Activated gamma-delta T cell (primary cell): ENCODE results near the gene C1QTNF8.

Experiments
- DNase-seq: peaks from one replicate; lab custom pipeline; 2025; lab: John Stamatoyannopoulos, UW

Gene C1QTNF8

DNA sequence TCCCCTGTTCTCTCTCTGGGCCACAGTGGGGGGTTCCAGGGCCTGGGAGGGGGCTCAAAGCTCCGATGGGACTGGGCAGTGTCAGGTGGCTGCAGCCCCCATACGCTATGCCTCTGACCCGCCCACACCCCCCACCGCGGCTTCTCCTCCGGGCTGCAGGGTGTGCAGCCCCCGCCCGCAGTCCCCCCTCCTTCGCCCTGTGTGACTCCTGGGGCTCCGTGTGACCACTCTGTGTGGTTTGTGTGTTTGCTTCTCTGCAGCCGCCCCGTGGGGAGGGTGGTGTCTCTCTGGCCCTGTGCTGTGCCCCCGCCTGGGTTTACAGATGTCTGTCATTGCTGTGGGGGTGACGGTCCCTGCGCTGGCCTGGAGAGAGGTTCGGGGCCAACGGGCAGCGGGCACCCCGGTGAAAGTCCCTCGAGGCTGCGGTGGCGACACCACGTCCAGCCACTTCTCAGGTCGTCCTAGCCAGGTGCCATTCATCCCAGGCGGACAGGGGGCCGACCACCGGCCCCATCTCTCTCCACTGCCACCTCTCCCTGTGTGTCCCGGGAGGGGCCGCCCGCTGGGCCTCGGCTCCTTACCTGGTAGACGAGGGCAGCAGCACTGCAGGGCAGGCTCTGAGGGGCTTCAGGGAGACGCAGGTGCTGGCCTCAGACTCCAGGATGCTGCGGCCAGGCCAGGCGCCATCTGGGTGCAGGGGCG is 18.0 kb downstream of the C1QTNF8 start:
- DNase-seq = no peak

DNA sequence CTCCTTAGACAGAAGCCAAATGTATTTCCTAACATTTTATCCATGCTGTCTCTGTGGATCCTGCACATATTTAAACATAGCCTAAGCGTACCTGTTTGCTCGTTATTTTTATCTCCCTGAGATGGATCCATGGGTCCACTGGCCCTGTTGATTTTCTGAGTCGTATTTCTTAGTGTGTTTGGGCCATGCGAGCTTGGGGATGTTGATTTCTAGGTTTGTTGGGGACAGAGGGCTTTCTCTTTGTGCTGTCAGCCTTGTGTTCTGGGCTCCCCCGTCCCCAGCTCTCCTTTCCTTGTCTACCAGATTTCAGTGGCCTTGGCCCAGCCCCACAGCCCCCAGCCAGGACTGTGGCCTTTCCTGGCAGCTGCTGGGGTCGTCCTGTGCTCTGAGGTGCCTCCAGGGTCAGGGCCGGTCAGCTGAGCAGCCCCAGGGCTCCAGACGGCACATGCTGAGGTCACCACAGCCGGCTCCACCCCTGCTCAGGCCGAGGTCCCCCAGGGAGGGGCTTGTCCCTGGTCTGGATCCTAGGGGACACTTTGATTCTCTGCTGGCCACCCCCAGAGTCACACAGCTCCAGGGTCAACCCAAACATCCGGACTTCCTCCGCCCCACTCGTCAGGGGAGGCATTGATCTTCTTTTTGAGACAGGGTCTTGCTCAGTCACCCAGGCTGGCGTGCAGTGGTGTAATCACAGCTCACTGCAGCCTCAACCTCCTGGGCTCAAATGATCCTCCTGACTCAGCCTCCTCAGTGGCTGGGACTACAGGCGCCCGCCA is 19.1 kb downstream of the C1QTNF8 start:
- DNase-seq = no peak

DNA sequence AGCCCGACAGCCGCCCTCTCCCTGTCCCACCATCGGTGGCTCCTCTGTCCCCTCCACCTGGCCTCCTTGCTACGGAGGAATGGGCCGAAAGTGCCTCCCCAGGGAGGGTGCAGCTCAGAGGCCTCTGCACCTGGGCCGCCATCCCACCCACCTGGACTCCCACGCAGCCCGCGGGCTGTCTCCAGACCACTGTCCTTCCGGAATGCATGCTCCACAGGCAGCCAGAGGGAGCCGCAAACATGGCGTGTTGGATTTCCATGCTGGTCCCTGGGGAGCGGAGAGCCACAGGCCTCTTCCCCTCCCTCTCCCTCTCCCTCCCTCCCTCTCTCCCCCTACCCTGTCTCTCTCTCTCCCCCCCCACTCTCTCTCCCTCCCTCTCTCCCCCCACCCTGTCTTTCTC is 20.5 kb downstream of the C1QTNF8 start:
- no peak for DNase-seq

DNA sequence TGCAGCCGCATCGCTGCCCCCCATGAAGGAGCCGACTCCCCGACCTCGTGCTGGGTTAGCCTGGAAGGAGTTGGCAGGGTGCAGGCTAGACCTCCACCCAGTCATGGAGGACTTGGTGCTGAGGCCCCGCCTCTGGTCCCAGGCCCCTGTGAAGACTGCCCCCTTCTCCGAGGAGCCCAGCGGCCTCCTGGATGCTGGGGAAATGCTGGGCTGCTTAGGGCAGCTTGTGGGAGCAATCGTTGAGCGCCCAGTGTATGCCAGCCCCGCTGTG is 21.7 kb downstream of the C1QTNF8 start:
- DNase-seq = no peak

DNA sequence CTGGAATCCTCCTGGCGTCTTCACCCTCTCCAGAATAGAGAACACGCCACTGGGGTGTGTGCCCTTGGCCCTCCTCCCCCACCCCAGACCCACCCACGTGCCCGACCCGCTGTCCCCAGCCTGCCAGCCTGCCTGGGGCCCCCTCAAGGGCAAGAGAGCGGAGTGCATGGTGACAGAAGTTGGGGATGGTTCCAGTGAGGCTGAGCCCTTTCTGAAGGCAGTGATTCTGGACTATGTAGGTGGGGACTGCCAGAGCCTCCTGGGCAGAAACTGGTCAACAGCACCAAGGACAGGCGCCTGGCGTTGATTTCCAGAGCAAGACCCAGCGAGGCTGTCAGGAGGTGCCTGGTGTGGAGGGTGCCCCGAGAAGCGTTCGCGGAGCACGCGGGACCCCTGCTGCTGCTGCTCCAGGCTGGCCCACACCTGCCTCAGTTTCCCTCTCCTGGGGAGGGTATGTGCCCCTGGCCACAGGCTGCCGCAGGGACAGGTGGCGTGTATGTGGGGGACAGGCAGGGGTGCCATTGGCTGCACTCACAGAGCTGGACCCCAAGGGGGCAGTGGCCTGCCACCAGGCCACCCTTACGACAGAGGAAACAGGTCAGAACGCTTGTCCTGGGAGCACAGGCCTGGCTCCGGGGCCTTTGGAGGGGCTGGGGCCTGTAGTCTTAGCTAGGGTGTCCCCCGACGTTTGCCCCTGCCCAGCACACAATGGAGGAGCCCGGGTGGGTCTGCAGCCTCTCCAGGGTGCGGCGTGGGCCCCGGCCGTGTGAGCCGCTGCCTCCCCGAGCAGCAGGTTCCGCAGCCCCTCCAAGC is 22.3 kb downstream of the C1QTNF8 start:
- no peak for DNase-seq

DNA sequence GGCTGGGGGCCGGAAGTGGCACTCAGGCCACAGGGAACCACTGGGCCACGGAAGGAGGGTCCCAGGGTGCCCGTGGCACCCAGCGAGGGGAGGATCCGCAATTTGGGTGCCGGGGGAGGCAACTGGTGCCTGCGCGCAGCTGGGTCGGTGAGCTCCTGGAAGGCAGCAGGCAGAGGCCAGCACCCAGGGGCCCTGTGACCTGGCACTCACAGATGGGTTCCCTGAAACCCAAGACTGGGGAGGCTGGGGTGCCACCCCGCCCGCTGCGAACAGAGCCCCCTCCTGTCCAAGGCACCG is 22.8 kb downstream of the C1QTNF8 start:
- no peak for DNase-seq

DNA sequence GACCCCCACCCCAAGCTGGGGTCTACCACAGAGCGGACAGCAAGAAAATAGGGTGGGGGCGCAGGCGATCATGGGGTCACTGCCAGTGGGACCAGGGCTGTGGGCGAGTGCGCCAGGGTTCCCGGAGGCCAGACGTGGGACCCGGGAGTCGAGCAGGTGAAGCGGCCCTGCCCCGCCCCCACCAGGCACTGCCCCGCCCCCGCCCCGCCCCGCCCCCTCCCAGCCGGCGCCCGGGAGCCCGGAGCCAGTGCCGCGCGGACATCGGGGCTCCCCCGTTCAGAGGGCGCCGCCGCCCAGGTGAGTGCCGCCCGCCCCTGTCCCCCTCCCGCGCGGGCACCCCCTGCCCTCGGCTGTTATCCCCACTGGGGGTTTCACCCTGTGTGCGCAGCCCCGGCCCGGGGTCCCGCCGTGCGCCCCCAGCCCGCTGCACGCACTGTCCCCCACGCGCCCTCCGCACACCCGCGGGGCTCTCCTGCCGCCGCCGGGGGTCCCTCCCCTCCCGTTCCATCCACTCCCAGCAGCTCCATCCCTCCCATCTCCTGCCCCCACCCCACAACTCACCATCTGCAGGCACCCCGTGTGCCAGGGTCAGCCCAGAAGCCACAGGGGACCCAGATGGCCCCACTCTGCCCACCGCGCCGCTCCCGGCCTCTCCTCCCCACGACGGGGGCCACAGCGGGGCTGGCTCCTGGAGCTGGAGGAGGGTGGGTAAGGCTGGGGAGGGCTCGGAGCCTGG is 23.4 kb downstream of the C1QTNF8 start, which contains the start of gene SSTR5:
Gene SSTR5, plus strand, starts transcription at position 222 of the 736 bp plus-strand sequence. CDS start 6,122 bp downstream, outside the sequence.
- DNase-seq = no peak

DNA sequence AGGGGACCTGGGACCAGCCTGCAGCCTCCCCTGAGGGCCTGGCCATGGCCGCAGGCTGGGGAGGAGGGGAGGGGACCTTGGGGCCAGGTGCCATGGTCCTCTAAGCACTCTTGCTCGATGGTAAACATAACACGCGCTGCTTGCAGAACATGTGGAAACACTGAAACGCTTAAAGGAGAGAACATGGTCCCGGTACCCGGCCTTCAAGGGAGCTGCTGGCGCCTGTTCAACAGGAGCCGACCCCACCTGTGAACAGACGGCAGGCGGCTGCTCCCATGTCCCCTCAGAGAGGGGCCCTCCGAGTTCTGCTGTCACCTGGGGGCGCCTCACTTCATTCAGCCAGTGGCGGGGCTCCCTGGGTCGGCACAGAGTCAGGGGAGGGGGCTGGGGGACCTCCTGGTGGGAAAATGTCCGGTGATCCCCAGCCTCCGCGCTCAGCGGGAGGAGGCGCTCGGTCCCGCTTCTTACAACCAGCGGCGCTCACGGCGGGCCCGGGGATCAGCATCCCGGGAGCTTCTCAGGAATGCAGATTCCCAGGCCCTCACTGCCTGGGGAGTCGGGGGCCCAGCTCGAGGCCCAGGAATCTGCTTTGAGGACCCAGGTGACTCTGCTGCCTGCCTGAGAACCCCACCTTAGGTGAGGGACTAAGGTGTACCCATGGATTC is 24.4 kb downstream of the C1QTNF8 start:
- no peak for DNase-seq

DNA sequence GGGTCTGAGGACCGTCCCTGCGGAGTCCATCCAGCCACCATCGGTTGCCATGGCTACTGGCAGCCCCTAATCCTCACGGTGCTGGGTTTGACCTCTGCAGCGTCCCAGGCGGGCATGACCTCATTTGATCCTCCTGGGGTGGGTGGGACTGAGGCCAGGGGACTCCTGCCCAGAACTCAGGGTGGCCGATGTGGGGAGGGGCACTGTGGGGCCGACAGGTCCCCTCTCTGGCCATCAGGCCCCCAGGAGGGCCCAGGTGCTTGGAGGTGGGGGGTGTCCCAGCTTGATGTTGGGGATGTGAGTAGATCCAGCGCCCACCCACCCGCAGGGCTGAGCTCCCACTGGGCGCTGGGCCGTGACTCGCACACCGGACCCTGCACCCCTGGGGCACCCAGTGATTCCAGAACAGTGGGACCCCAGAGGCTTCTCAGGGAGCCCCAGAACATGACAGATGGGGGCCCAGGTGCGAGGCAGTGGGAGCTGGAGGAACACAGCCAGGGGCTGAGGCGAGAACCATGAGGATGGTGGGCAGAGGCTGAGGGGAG is 25.1 kb downstream of the C1QTNF8 start:
- DNase-seq = no peak

DNA sequence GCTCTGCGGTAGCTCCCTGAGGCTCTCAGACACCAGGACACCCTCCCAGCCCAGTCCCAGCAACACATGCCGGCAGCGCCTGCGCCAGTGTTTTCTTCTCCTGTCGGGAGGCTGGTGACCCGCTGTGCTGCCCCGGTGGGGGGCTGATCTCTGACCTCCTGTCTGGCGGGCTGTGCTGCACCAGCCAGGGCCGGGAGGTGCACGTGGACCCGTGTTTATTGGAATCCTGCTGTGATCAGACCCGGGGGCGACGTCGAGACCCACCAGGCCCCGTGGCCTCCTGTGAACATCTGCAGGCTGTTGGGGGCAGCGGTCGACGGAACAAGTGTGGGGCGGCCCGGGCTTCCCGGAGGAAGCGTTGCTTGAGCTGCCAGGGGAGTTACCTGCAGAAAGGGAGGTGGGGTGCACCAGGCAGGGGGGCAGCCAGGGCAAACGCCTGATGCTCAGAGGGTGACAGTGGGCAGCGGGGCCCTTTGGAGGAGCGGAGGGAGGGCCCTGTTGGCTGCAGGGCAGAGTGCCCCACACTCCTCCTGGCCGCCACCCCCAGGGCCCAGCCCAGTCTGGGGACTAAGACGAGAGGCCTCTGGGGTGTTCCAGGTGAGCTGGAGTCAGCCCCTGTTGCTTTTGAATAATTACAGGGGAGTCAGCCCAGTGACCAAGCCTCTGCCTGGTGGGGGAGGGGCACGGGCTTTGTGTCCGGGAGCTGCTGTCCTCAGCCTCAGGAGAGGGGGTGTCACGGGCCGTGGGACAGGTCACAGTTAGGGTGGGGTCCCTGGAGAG is 25.8 kb downstream of the C1QTNF8 start:
- no peak for DNase-seq

DNA sequence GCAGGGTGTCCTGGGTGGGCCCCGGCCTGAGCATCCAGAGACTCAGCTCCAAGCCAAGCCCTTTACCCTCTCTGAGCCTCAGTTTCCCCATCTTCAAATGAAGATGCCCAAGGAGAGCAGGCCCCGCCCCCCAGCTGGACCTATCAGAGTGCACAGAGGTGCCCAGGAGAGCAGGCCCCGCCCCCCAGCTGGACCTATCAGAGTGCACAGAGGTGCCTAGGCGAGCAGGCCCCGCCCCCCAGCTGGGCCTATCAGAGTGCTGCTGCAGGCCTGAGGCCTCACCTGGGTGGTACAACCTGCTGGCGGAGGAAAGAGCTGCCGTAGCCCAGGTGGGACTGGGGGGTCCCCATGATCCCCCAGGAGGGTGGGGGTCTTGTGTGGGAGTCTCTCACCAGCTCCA is 26.9 kb downstream of the C1QTNF8 start:
- no peak for DNase-seq

DNA sequence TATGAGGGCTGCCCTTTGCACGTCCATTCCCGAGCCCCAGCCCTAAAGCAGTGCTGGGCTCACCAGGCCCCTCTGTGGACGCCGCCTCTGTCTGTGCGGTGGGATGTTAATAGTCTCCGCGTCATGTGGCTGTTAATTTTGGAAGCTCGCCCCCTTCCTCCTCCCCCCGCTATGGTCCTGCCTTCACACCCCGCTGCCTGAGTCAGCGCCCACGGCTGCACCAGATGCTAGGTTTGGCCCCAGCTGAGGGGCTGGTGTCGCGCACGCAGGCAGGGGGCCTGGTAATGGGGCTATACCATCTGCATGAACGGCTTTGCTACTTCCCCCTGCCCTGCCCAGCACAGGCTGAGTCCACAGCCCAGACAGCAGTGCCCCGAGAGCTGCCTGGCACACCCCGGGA is 27.6 kb downstream of the C1QTNF8 start:
- no peak for DNase-seq

DNA sequence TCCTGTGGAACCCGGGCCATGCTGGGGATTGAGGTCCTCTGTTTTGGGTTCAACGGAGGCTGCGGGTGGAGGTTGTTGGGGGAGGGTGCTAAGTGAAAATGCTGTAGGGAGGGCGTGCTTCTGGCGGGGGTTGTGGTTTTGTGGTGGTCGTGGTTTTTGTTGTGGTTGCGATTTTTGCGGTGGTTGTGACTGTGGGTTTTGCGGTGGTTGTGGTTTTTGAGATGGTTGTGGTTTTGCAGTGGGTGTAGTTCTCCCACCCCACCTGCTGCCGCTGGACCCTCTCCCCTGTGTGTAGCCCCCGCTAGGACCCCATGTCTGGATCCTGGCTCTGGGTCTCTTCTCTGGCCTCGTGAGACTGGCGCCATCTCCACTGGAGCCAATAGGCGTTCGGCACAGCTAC is 28.4 kb downstream of the C1QTNF8 start:
- no peak for DNase-seq

DNA sequence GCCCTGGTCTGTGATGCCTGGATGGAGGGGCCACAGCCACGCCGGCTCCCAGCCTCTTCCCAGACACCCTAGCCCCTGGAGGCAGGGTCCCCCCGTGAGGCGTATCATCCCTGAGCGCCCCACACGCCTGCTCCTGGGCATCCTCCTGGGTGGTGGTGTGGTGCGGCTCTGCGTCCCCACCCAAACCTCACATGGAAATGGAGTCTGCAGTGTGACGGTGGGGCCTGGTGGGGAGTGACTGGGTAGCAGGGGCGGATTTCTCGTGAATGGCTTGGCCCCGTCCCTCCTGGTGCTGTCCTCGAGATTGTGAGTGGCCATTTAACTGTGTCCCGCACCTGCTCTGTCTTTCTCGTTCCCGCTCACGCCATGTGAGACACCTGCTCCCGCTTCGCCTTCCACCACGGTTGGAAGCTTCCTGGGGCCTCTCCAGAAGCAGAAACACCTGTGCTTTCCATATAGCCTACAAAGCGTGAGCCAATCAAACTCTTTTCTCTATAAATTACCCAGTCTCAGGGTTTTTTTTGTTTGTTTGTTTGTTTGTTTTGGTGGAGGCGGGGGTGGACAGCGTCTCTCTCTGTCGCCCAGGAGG is 29.4 kb downstream of the C1QTNF8 start:
- no peak for DNase-seq

DNA sequence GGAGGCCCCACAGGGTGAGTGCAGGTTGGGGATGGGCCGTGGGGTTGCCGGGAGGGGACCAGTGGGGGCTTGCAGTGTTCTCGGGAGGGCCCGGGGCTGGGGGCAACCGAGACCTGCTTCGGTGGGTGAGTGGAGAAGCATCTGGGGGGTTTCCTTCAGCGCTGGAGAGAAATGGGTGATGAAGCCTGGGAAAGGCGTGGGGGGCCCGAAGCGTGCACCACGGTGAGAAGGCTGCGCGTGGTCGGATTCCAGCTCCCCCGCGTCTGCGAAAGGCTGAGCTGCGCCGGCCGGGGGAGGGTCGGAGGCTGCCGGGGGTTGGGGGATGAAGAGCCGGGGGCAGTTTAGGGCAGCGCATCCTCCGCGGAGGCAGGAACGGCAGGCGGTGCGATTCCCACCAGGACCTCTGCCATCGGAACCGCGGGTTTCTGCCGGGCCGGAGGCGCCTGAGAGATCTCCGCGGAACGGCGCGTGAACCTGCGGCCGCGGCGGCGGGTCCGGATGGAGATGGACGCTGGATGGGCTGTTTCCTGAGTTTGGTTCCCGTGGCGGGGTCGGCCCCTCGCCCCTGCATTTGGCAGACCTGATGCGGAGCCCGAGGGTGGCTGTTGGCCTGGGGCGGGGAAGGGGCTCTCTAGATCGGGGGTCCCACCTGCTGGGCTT is 30.4 kb downstream of the C1QTNF8 start:
- no peak for DNase-seq

DNA sequence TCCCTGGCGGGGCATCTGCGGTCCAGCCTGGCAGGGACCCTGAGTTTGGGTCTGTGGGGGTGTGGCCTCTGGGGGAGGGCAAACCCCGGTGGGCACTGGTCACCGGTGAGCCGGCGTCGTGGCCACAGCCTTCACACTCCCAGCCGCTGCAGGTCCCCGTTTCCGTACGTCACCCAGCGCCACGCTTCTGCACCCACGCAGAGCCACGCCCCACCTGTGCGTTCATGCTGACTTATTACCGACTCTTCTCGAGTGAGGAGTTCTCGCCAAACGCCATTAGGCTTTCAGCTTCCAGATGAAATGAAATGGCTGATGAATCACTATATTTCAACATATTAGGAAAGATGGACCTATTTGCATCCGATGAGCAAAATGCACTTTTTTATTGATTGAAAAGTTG is 32.3 kb downstream of the C1QTNF8 start:
- DNase-seq = no peak

DNA sequence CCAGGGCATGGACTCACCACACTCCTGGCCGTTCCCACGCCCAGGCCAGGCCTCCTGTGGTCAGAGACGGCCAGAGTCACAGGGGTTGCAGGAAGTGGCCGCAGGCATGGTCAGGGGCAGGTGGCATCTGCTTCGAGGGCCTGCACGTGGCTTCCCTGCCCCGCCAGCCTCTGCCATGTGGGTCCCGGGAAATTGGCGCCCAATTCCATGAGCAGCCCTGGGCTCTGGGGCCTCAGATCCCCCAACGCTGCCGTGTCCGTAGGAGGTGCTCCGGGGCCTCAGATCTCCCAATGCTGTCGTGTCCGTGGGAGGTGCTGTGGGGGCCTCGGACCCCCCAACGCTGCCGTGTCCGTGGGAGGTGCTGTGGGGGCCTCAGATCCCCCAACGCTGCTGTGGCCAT is 33.1 kb downstream of the C1QTNF8 start:
- DNase-seq = no peak

DNA sequence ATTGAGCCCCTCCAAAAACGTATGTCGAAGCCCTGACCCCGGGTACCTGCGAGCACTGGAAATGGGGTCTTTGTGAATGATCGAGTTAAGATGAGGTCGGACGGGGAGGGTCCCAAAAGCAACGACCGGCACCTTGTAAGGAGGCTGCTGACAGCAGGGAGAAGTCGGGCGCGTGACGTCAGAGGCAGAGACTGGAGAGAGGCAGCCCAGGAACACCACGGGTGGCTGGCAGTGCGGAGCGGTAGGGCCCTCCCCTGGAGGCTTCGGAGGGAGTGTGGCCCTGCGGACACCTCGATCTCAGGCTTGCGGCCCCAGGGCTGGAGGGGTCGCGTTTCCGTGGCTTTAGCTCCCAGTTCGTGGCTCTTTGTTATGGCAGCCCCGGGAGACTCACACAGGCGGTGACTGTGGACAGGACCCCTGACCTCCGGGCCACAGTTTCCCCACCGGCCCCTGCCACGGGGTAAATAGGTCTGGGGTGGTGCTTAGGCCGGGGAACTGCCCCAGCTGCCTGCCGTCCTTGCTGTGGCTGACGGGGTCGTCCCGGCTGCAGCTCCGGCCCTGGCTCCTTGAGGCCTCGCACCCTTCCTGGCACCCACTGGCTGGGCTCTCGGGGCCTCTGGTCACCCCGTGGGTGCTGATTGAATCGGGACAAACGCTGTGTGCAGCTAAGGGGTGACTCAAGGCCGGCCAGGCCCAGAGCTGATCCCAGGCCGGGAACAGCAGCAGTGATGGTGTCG is 34.1 kb downstream of the C1QTNF8 start:
- DNase-seq = no peak
